ENCODE data around the gene SRRM4.

The SRRM4 gene

DNA sequence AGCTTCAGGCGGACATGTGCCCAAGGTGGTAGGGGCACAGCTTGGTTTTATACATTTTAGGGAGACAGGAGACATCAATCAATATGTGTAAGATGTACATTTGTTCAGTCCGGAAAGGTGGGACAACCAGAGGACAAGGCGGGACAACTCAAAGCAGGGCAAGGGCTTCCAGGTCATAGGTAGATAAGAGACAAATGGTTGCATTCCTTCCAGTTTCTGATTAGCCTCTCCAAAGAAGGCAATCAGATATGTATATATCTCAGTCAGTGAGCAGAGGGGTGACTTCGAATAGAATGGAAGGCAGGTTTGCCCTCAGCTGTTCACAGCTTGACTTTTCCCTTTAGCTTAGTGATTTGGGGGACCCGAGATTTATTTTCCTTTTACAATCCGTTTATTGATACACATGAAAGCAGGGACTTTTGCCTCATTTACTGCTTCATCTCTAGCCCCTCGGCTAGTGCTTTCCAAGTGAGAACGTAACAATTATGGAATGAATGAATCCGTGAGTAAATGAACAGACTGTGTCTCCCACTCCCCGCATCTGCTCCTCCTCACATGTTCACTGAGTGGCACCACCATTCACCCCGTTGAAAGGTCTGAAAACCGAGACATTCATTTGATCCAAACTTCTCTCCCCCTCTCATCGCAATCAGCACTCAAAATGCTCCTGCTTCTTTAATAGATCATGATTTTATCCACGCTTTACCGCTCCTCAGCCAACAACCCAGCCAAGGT is 190.5 kb downstream of the SRRM4 start:
- no peak for DNase-seq

DNA sequence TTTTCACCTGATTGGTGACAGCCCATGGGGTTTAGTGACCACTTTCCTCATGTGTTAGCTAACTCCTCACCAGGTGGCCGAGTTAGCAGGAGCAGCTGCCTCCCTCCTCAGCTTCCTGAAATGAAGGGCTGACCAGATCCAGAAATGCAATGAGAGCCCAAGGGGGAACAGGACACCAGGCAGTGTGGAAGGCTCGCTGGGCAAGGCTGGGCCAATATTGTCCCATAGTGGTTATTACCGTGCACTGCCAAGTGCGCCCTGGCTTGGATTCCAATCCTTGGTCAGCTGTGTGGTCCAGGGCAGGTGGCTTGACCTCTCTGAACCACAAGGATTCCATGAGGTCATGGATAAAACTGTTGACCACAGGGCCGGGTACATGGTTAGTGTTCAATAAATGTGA is 193.7 kb downstream of the SRRM4 start:
- DNase-seq: no peak

DNA sequence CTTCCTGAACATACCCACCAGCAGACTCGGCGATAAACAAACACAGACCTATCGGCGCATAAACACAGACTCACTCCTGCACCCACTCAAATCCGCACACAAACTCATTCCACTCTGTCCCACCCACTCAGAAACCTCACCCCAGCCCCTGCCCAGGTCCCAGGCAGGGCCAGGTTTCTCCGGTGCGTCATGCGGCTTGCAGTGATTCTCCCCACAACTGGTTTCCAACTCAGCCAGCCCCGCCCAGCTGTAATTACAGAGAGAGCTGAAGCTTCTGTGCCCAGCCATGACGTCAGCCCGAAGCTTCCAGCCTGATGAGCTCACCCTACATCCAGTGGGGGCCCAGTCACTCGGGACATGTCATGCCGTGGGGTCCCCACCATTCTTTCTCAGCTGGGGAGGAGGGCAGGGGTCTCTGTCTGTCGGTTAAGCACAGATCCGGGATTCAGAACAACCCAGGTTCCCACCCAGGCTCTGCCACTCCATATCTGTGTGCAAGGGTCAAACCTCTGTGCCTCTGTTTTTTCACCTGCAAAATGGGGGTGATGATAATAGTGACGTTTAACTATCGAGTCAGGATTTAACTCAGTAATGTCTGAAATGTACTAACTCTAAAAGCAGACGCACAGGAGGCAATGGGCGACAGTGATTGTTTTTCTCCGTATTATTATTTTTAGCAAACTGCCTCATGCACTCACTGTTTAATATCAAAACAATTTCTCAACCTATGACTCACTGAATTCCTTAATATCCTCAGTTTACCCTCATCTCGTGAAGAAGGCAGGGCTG is 195.1 kb downstream of the SRRM4 start:
- DNase-seq: peak; percentile 76

DNA sequence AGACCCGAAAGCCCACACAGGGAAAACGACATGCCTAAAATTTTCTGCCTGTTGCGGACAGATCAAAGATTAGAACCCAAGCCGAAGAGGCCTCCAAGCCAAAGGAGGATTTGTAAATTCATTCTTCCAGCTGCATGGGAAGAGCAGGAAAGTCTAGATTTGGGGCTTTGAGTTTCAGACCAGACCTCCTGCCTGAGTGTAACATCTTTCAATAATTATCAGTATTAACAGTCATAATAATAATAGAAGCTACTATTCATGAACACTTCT is 195.7 kb downstream of the SRRM4 start:
- no peak for DNase-seq

DNA sequence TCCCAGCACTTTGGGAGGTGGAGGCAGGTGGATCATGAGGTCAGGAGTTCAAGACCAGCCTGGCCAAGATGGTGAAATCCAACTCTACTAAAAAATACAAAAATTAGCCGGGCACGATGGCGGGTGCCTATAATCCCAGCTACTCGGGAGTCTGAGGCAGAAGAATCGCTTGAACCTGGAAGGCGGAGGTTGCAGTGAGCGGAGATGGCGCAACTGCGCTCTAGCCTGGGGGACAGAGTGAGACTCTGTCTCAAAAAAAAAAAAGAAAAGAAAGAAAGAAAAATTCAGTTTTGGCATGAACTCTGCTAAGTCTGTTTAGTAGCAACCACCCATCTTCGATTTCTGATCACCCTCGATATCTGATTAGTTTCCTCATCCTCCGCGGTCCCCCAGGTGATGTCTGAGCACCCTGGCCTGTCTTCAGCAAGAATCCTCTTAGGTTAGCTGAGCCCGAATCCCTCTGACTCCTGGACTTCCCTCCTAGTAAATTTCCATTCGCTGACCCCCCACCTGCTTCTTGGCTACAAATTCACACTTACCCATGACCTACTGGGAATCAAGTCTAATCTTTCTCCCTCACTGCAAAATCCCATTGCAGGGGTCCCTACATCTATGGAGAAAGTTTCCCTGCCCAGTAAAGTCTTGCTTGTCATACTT is 196.5 kb downstream of the SRRM4 start:
- no peak for DNase-seq

DNA sequence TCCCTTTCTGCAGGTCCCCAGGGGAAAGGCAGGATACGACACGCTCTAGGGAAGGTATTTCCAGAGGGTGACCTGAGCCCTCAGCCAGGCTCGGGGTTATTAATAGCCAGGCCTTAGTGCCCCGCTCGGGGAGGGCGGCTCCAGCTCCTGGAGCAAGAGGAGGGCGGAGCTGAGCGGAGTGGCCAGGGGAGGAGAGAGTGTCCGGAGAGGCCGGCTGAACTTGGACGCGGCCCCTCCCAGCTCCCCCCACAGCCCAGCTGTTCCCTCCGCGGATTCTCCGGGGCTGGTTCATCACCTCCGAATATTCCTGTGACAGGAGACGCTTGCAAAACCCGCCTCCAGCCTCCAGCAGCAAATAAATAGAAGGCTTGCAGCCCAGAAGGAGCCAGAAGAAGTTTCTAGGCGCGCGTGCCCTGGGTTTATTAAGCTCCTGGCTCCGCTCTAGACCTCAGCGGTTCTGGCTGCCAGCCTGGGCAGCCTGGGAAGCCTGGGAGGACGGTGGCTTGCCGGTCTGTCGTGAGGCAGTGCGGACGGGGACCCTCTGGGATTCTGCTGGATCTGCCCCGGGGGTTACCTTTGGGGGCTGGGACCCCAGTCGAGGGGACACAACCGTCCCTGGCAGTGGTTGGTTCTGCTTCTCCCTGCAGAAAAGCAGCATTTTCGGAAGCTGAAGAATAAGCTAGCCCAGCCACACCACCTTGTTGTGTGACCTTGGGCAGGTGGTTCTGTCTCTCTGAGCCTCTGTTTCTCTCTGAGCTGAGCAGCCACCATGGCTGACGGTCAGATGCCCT is 197.4 kb downstream of the SRRM4 start, which contains the start of gene HSPB8:
Gene HSPB8 (plus strand): TSS at position 388 of the 791 bp plus-strand sequence. CDS start 382 bp downstream, at position 770.
- peak; percentile 55 for DNase-seq

DNA sequence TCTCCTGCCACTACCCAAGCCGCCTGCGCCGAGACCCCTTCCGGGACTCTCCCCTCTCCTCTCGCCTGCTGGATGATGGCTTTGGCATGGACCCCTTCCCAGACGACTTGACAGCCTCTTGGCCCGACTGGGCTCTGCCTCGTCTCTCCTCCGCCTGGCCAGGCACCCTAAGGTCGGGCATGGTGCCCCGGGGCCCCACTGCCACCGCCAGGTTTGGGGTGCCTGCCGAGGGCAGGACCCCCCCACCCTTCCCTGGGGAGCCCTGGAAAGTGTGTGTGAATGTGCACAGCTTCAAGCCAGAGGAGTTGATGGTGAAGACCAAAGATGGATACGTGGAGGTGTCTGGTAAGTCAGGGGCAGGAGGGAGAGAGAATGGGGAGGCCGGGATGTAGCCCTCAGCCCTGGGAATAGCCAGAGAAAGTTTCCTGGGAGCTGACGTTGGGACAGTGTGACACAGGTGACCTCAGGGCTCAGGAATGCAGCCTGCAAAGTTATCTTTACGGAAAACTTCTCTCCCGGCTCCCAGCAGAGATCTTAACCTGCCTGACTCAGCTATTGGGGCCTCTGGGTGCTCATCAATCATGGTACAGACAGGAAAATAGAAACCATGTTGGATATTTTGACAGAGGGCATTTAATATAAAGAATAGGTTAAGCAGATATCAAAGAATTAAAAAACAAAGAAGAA is 198.1 kb downstream of the SRRM4 start:
- no peak for DNase-seq

DNA sequence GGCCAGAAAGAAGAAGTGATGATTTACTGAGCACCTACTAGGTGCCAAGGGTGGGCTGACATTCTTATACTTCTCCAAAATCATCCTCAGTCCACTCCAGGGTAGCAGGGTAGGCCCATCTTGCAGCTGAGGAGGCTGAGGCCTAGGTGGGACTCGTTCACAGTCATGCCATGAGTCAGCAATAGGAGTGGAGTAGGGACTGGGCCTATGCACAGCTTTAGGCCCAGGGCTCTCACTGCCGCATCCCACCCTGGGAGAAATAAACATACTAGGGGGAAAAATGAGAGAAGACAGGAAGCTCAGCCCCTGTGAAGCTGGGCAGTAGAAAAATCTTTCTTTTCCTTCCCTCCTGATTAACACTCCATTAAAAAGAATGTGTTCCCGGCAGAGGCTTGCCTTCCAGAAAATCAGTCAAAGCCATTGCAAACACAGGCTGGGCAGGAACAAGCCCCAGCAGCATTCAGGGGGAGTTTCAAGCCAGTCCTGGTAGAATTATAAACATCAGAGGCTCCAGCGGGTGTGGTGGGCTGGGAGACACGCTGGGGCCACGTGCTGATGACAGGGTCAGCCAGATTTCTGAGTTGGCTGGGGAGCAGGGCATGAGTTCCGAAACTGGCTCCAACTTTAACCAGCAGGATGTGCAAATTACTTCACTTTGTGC is 199.2 kb downstream of the SRRM4 start:
- DNase-seq: no peak

DNA sequence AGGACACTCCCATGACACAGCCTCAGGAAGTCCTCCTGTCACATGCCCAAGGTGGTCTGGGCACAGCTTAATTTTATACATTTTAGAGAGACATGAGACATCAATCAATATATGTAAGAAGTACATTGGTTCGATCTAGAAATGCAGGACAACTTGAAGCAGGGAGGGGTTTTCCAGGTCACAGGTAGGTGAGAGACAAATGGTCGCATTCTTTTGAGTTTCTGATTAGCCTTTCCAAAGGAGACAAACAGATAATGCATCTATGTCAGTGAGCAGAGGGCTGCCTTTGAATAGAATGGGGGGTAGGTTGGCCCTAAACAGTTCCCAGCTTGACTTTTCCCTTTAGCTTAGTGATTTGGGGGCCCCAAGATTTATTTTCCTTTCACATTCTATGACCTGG is 199.9 kb downstream of the SRRM4 start:
- no peak for DNase-seq

DNA sequence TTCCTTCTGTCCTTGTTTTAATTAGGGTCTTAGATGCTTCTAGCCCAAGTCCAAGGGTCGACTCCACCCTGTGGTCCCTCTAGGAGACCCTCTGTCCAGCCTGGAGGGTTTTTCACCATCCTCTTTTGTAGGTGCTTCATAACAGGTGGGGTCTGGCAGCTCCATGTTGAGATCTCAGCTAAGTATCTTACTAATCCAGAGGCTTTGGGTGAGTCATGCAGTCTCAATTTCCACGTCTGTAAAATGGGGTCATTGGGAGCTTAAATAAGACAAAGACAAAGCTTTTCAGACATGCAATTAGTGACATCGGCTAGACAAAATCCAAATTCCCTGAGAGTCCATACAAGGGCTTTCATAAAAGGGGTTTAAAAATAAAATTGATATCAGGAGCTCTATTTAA is 200.6 kb downstream of the SRRM4 start:
- DNase-seq: no peak

DNA sequence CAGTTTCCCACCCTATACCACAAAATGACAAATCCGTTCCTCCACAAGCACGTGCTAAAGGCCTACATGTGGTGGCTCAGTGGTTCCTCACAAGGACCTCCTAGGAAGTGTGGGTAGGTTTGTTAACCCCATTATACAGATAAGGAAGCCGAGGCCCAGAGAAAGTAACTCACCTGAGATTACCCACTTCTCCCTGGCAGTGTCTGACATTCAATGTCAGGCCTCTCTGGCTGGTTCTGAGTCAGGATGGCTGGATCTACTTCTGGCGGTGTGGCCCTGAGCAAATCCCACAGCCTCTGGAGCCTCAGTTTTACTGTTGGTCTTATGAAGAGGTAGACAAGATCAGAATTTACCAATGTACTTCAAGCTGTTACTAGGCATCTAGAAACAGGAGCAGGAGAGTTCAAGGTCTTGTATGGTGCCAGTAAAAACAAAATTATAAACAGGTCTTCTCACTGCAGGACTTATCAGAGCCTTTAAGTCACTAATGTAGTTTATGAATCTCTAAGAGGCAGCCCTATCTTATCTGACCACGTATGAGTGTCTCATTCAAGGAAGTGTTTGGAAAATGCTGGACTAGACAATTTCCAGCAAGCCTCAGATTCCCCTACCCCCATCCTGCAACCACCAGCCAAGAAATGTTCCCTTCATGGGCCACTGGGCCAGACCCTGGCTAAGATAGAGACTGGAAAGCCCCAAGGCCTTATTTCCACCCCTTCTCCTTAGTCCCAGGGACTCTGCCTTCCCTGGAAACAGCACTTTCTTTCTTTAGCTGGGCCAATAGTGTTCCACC is 201.6 kb downstream of the SRRM4 start:
- no peak for DNase-seq

DNA sequence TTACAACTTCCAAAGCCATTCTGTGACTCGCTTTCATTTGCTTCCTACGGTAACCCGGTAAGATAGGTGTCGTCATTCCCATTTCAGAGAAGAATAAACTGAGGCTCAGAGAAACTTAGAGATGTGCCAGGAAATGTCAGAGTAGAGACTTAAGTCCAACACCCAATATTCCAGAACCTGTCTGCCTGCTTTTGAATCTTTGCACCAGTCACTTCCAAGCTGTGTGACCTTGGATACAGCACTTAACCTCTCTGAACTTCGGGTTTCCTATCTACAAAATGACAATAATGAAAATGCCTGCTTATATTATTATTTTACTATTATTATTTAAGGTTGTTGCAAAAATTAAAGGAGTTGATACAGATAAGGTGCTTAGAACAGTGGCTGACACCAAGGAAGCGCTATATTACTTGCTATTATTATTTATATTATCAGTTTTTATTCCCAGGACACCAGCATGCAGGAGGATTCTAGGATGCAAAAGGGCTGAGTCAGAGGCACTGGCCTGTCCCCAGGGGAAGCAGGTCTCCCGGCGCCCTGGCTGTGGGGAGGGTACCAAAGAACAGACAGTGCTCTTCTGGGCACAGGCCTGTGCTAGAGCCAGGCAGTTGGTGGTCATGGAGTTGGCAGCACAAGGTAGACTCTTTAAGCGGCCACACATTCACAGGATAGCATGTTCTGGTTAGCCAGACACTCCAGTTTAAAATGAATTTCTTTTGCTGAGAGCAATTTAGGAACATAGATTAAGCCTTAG is 202.8 kb downstream of the SRRM4 start:
- no peak for DNase-seq

DNA sequence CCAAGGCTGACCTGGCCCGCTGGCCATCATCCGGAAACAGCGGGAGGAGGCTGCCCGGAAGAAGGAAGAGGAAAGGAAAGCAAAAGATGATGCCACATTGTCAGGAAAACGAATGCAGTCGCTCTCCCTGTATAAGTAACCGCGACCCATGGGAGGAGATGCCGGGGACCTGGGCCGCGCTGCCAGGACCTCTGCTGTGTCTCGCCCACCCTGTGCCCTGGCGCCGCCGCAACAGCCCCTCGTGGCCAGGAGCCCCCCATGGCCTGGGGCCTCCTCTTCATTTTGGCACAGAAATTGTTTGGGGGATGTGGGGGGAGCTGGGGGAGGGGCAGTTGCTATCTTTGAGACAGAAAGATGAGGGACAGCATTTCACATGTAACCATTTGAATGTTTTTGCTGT is 213.9 kb downstream of the SRRM4 start:
- DNase-seq: no peak

DNA sequence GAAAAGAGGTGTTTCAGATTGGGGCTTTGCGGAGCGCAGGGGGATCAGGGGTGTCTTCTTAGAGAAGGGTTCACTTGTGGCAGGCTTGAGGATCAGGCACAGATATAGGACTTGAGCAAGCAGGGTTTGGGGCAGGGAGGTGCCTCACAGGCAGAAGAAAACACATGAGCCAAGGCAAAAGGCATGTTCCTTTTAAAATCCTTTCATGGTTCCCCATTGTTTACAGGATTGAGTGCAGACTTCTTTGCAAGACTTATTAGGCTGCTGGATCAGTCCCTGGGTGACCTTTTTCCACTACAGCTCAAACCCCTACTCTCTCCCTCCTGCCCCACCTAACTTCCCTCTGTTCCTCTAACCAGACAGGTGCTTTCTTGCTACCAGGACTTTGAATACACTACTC is 217.1 kb downstream of the SRRM4 start:
- no peak for DNase-seq

DNA sequence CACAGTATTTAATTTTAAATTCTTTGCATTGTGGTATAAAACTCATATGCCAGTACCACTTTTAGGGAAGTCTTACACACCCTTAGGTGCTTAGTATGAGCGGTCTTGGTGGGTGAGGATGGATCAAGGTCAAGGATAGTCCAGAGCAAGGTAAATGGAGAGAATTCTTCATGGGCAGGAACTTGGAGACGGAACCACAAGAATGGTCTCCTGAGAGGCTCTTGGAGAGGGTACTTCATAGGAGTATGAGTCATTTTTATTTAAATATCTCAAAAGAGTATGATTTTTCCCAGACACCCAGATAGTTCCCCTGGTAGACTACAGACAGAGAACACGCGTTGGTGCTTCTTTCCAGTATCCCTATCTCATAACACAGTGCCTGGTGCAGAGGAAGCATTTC is 219.3 kb downstream of the SRRM4 start:
- no peak for DNase-seq

DNA sequence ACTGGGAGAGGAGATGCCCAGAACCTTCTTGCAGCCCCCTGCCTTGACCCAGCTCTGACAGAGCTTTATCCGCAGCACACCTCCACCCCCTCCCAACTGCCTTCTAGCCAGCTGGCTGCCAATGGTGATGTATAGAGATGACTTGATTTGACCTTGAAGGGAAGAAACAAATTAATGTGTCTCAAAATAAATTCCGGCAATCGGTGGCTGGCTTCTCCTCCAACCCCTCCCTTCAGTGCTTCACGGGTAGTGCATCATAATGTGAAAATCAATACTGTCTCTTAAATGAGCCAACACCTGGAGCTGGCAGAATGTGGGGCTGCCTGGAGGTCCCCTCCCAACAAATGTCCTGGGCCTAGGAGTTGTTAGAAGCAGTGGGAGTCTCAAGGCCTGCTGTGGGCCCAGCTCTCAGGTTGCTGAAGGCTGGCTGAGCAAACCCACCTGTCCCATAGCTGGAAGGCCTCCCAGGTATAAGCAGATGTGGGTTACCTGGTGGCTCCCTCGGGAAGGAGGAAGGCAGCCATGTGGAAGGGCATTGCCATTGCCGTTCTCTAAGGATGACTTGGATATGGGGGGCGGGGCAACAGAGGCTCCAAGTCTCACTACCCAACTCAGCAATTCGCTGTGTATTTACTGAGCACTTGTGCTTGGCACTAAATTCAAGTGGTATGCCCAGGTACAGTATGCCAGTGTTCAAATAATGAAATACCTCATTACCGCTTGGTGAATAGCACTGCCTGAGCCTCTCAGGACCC is 220.6 kb downstream of the SRRM4 start:
- DNase-seq: no peak

DNA sequence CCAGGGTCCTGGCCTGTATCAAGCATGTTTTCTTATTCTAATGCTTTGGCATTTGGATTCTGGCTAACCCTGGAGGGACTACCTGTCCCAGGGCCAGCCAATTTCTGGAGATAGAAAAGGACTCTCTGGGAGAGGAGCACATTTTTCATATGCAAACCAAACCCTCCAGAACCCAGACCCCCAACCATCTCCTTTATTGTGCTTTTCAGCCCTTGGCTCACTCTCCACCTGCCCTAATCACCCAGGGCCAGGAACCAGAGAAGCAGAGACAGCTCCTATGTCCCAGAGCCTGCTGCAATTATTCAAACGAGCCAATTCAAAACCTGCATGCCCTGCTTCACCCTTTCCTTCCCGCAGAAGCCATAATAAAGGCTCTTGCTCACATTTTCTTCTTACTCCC is 221.2 kb downstream of the SRRM4 start:
- DNase-seq: no peak

DNA sequence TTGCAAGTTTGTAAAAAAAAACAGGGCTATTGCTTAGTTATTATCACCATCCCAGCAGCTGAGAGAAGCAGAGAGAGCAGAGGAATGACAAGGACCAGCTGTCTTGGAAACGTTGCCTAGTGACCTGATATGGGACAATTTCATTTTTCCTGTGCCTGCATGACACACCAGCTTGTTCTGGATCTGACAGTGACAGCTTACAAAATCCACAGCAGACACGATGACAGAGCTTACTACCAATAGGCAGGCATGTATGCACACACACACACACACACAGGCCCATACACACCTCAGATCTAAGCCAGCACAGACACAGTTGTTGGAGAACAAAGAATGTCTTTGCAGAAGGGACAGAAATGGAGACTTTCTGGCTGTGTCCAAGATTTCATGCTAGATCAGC is 222.8 kb downstream of the SRRM4 start:
- no peak for DNase-seq

DNA sequence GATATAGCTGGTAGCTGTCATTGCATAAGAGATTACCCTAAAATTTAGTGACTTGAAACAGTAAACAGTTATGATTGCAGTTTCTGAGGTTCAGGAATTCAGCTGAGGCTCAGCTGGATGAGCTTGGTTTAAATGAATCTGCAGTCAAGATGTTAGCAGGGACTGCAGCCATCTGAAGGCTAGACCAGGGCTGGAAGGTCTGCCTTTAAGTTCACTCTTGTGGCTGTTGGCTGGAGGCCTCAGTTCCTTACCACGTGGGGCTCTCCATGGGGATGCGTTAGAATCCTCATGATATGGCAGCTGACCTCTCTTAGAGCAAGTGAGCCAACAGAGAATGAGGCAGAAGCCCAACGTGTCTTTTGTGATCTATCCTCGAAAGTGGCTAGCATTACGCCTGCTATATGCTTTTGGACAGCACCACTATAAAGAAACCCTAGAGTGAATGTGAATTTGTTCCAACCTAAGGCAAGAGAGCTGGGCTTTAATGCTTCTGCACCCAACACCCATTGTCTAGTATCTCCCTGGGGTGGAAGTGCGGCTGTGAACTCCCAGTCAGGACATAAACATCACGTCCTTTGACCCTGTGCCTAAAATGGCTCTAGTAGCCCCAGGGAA is 223.4 kb downstream of the SRRM4 start:
- no peak for DNase-seq

All from NCI-H2227 treated with DMSO at 0.1 percent for 48 hours (cell line).